ENCODE measurements around the gene TMED7.

DNA sequence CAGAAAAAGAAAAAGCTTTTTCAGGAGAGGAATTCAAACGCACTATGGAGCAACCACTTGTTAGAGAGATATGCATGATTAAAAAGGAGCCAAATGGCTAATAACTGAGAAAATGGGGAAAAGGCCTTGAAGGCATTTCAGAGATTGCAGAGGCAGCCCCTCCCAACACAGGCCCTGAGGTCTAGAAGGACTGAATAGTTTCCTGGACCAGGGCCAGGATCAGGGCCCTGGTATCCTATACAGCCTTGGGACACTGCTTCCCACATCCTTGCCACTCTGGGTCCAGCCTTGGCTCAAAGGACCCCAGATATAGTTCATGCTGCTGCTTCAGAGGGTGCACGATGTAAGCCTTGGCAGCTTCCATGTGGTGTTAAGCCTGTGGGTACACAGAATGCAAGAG lies 60.6 kb downstream of the TMED7 start:
- TF ChIP-seq, protein P1, sequence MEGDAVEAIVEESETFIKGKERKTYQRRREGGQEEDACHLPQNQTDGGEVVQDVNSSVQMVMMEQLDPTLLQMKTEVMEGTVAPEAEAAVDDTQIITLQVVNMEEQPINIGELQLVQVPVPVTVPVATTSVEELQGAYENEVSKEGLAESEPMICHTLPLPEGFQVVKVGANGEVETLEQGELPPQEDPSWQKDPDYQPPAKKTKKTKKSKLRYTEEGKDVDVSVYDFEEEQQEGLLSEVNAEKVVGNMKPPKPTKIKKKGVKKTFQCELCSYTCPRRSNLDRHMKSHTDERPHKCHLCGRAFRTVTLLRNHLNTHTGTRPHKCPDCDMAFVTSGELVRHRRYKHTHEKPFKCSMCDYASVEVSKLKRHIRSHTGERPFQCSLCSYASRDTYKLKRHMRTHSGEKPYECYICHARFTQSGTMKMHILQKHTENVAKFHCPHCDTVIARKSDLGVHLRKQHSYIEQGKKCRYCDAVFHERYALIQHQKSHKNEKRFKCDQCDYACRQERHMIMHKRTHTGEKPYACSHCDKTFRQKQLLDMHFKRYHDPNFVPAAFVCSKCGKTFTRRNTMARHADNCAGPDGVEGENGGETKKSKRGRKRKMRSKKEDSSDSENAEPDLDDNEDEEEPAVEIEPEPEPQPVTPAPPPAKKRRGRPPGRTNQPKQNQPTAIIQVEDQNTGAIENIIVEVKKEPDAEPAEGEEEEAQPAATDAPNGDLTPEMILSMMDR (IDR thresholded peaks at IDR 0.05), result no peak
- TF ChIP-seq POLR2AphosphoS5 (IDR thresholded peaks at IDR 0.05; ENCODE audit: insufficient read depth in 1 of 2, low read depth in 1 of 2) (no peak), POLR2A (IDR thresholded peaks at IDR 0.05) (no peak)

Data from vagina (tissue), 2 donors.